ENCODE results near the gene TDRD1. TPM values are rescaled to one million over a fixed set of nuclear protein-coding genes. Genes with fewer than 3 reads are reported as not detected.

Gene TDRD1
- polyA plus RNA-seq, 3 donors from 2014 or later: not detected

Other genes starting within 250 kb of the TDRD1 start
- under 1 TPM in 2 of 3 donors, not detected in 1; 0.10 to 0.12 TPM for gene ADRB1, start 135.5 kb upstream of the TDRD1 start, polyA plus RNA-seq
- gene CCDC186, start 5.2 kb upstream of the TDRD1 start, polyA plus RNA-seq: 10 to 100 TPM; 18.2 to 24.3 (median 20.0) TPM
- gene VWA2, start 59.9 kb downstream of the TDRD1 start, polyA plus RNA-seq: not detected
- 1 to 10 TPM in 2 of 3 donors, under 1 TPM in 1; 0.61 to 2.0 (median 1.2) TPM for gene AFAP1L2, start 225.1 kb downstream of the TDRD1 start, polyA plus RNA-seq

All from immature natural killer cell (primary cell).